Cardiac muscle cell (in vitro differentiated cells and primary cell): ENCODE data around the gene CAVIN3. TPM values are rescaled to one million over a fixed set of nuclear protein-coding genes. Genes with fewer than 3 reads are reported as not detected.

Source experiments
- DNase-seq, 2 donors: peaks; one replicate each; pipeline versions ENCODE4 v3.0.0 to v3.0.0-alpha.2; 2010 to 2017; ENCODE audit warnings: low read depth in 1 of 2, low spot score in 1 of 2
- H3K27ac ChIP-seq: fragments of 200-600 bp; sonication (generic); 2 replicates; pipeline ENCODE4 v1.5.1; 2016
- H3K27me3 ChIP-seq: fragments of 200-600 bp; sonication (generic); 2 replicates; pipeline ENCODE4 v1.6.0; 2016; ENCODE audit warnings: control low read depth
- H3K36me3 ChIP-seq: fragments of 200-600 bp; sonication (generic); 2 replicates; pipeline ENCODE4 v1.5.1; 2016; ENCODE audit warnings: control low read depth
- H3K4me1 ChIP-seq: fragments of 200-600 bp; sonication (generic); 2 replicates; pipeline ENCODE4 v1.8.1; 2017; ENCODE audit warnings: low read depth, mild to moderate bottlenecking, mixed run types
- H3K4me3 ChIP-seq: fragments of 200-600 bp; sonication (generic); 2 replicates; pipeline ENCODE4 v1.5.1; 2016; ENCODE audit warnings: mild to moderate bottlenecking
- H3K9me3 ChIP-seq: fragments of 200-600 bp; sonication (generic); 2 replicates; pipeline ENCODE4 v1.5.1; 2017; ENCODE audit warnings: low read depth, mild to moderate bottlenecking, control low read depth
- CTCF ChIP-seq: IDR thresholded peaks from 2 replicates; pipeline ENCODE4 v1.5.1; 2012; ENCODE audit warnings: low read depth, mild to moderate bottlenecking, low read length
- polyA plus RNA-seq: library from polyadenylated mRNA; unstranded; fragments of >200 nt; fragmentation: Nextera tagmentation; extraction: Ambion mirVana; gene quantifications from 2 replicates; pipeline ENCODE4 v1.2.1, GENCODE V29; 2016
- total RNA-seq: library from RNA; depleted of rRNA; stranded (reverse); fragments of >200 nt; gene quantifications from 2 replicates; pipeline ENCODE4 v1.2.3, GENCODE V29; 2016

Gene CAVIN3
- total and polyA plus RNA-seq, 2 experiments from 2014 or later, result 54.5 to 76.1 TPM

GRCh38 chr11:6351782-6352382 is 31.6 kb upstream of the CAVIN3 start:
- no peak for TF ChIP-seq CTCF
- peaks cover 7% of the 10 kb centered on the region for H3K4me1 ChIP-seq
- no peak overlapping the region for H3K4me3 ChIP-seq
- H3K27ac ChIP-seq, result no peak overlapping the region
- no peaks in the 10 kb centered on the region for H3K27me3 ChIP-seq
- H3K36me3 ChIP-seq, result no peaks in the 10 kb centered on the region
- no peak for DNase-seq
- no peaks in the 10 kb centered on the region for H3K9me3 ChIP-seq

GRCh38 chr11:6350486-6350885 is 30.2 kb upstream of the CAVIN3 start:
- Histone ChIP-seq H3K4me1 (no peaks in the 10 kb centered on the region), H3K9me3 (no peaks in the 10 kb centered on the region), H3K27me3 (no peaks in the 10 kb centered on the region), H3K4me3 (no peak overlapping the region), H3K27ac (no peak overlapping the region), H3K36me3 (no peaks in the 10 kb centered on the region)
- no peak for DNase-seq
- TF ChIP-seq CTCF, result no peak

GRCh38 chr11:6350043-6350442 is 29.7 kb upstream of the CAVIN3 start:
- no peaks in the 10 kb centered on the region for H3K36me3 ChIP-seq
- no peaks in the 10 kb centered on the region for H3K27me3 ChIP-seq
- no peak for TF ChIP-seq CTCF
- DNase-seq, result no peak
- no peak overlapping the region for H3K4me3 ChIP-seq
- no peak overlapping the region for H3K27ac ChIP-seq
- no peaks in the 10 kb centered on the region for H3K4me1 ChIP-seq
- no peaks in the 10 kb centered on the region for H3K9me3 ChIP-seq

- no peak for TF ChIP-seq CTCF
- Histone ChIP-seq H3K27me3 (no peaks in the 10 kb centered on the region), H3K27ac (no peak overlapping the region), H3K4me3 (no peak overlapping the region), H3K9me3 (no peaks in the 10 kb centered on the region), H3K36me3 (no peaks in the 10 kb centered on the region), H3K4me1 (no peaks in the 10 kb centered on the region)
- DNase-seq, result no peak
Observed at GRCh38 chr11:6345366-6345765, 25.1 kb upstream of the CAVIN3 start.

- no peak for DNase-seq
- Histone ChIP-seq H3K9me3 (no peaks in the 10 kb centered on the region), H3K27me3 (no peaks in the 10 kb centered on the region), H3K36me3 (no peaks in the 10 kb centered on the region), H3K4me3 (no peak overlapping the region), H3K27ac (no peak overlapping the region), H3K4me1 (no peaks in the 10 kb centered on the region)
- TF ChIP-seq CTCF, result no peak
Observed at GRCh38 chr11:6336293-6336692, 16.0 kb upstream of the CAVIN3 start.

GRCh38 chr11:6334806-6335205 is 14.5 kb upstream of the CAVIN3 start:
- Histone ChIP-seq H3K27ac (no peak overlapping the region), H3K27me3 (no peaks in the 10 kb centered on the region), H3K9me3 (no peaks in the 10 kb centered on the region), H3K4me1 (no peaks in the 10 kb centered on the region), H3K4me3 (no peak overlapping the region), H3K36me3 (no peaks in the 10 kb centered on the region)
- DNase-seq, result no peak
- no peak for TF ChIP-seq CTCF
